Stomach (tissue), 9 donors: ENCODE measurements around the gene TMEM72. TPM values are rescaled to one million over a fixed set of nuclear protein-coding genes. Genes with fewer than 3 reads are reported as not detected.

Experiments
- DNase-seq, 2 donors: peaks; one replicate each; pipeline versions ENCODE4 v3.0.0 to v3.0.0-alpha.2; 2013 to 2019
- H3K27ac ChIP-seq, 5 donors: fragments of 200-600 bp in 4 of 5; sonication (generic) in 4 of 5; one replicate each; pipeline ENCODE4 v1.5.1; 2013 to 2019; ENCODE audit warnings: mild to moderate bottlenecking in 1 of 5, moderate library complexity in 1 of 5
- H3K27me3 ChIP-seq, 3 donors: fragments of 200-600 bp; sonication (generic); one replicate each; pipeline ENCODE4 v1.5.1; 2017 to 2019; ENCODE audit warnings: mixed run types in 1 of 3
- H3K36me3 ChIP-seq, 4 donors: fragments of 200-600 bp; sonication (generic); 1 replicate in 3 of 4; 2 replicates in 1 of 4; pipeline ENCODE4 v1.5.1; 2016 to 2019
- H3K4me1 ChIP-seq, 4 donors: fragments of 200-600 bp; sonication (generic); one replicate each; pipeline ENCODE4 v1.5.1; 2016 to 2019
- H3K4me3 ChIP-seq, 4 donors: fragments of 200-600 bp; sonication (generic) in 3 of 4; one replicate each; pipeline ENCODE4 v1.5.1; 2016 to 2019; ENCODE audit warnings: mild to moderate bottlenecking in 1 of 4
- H3K9me3 ChIP-seq, 4 donors: fragments of 200-600 bp; sonication (generic); one replicate each; pipeline ENCODE4 v1.5.1; 2016 to 2019
- CTCF ChIP-seq, 7 experiments: fragments of 450-650 bp in 4 of 7; fragments of 200-600 bp in 3 of 7; sonication (generic) in 3 of 7; IDR thresholded peaks; one replicate each; pipeline ENCODE4 v1.5.1; 2016 to 2019; ENCODE audit warnings: antibody characterized with exemption in 7 of 7, control low read depth in 2 of 7, mild to moderate bottlenecking in 1 of 7
- EP300 ChIP-seq: sonication (generic); formaldehyde crosslinking; IDR thresholded peaks from one replicate; pipeline ENCODE4 v1.6.1; 2017; ENCODE audit warnings: antibody characterized with exemption
- POLR2A ChIP-seq, 4 donors: fragments of 450-650 bp; IDR thresholded peaks; one replicate each; pipeline ENCODE4 v1.6.1; 2016; ENCODE audit warnings: antibody characterized with exemption in 4 of 4, control low read depth in 2 of 4, mild to moderate bottlenecking in 1 of 4, moderate library complexity in 1 of 4
- POLR2AphosphoS5 ChIP-seq, 3 donors: sonication (generic); formaldehyde crosslinking; IDR thresholded peaks; one replicate each; pipeline ENCODE4 v1.6.1; 2016; ENCODE audit warnings: antibody characterized with exemption in 3 of 3
- WGBS, 5 donors: extraction: QIAGEN DNeasy Blood & Tissue Kit in 3 of 5; methylation state at CpG; one replicate each; pipeline versions ENCODE4 v1.1.5 to v1.1.7; 2013 to 2018; 5-methylcytosine and 5-hydroxymethylcytosine counted together
- intact Hi-C: fragments of 100-400 bp; cut with DNase I; formaldehyde crosslinking; loops from one replicate; pipeline ENCODE4 v1.15.1; 2023; ENCODE audit warnings: low total_unique reads
- polyA plus RNA-seq, 3 donors: library from polyadenylated mRNA; stranded (reverse); fragments of 200-250 nt; gene quantifications; one replicate each; pipeline ENCODE4 v1.2.3, GENCODE V29; 2013
- total RNA-seq, 5 donors: library from RNA; depleted of rRNA; stranded (reverse); fragments of >200 nt; gene quantifications; one replicate each; pipeline versions ENCODE4 v1.1.0 to v1.2.3, GENCODE V29; 2014 to 2016
- donor health status: healthy with polysubstance abuse.
- donor health status: Bipolar disorder and iron deficiency.
- donor health status: healthy.

TMEM72 gene
- total and polyA plus RNA-seq, 8 donors, result 0.13 to 30.4 (median 1.3) TPM; not detected in 5

- WGBS, 5 donors, result 78 to 93% (median 86%) methylated on average over 2 of the region's 2 CpGs
- TF ChIP-seq POLR2A (IDR thresholded peaks at IDR 0.05), result no peak
- TF ChIP-seq CTCF (IDR thresholded peaks at IDR 0.05), result no peak
- no peak for TF ChIP-seq EP300
- no peak for TF ChIP-seq POLR2AphosphoS5 (IDR thresholded peaks at IDR 0.05)
- no peaks in the 10 kb centered on the region for H3K36me3 ChIP-seq
- no peak for DNase-seq
- no peak overlapping the region for H3K27ac ChIP-seq
- intact Hi-C loops, result no loop called here
- H3K9me3 ChIP-seq, result no peaks in the 10 kb centered on the region
- H3K4me3 ChIP-seq, result no peak overlapping the region
- no peaks in the 10 kb centered on the region for H3K27me3 ChIP-seq
- peaks cover 3 to 30% (median 15%) of the 10 kb centered on the region in 4 donors for H3K4me1 ChIP-seq
These were observed 5.3 kb downstream of the TMEM72 start for GRCh38 chr10:44916429-44916828.

- Histone ChIP-seq H3K27me3 (no peaks in the 10 kb centered on the region), H3K9me3 (no peaks in the 10 kb centered on the region), H3K4me3 (no peak overlapping the region), H3K27ac (no peak overlapping the region), H3K36me3 (no peaks in the 10 kb centered on the region), H3K4me1 (peaks cover 0 to 18% (median 7%) of the 10 kb centered on the region in 4 donors)
- WGBS, 5 donors, result 77 to 85% (median 80%) methylated on average over 3 of the region's 3 CpGs
- intact Hi-C loops, result no loop called here
- no peak for DNase-seq
- TF ChIP-seq POLR2A (IDR thresholded peaks at IDR 0.05) (no peak), CTCF (IDR thresholded peaks at IDR 0.05) (no peak), EP300 (no peak), POLR2AphosphoS5 (IDR thresholded peaks at IDR 0.05) (no peak)
These were observed 6.7 kb downstream of the TMEM72 start for GRCh38 chr10:44917848-44918247.

- Histone ChIP-seq H3K9me3 (no peaks in the 10 kb centered on the region), H3K36me3 (no peaks in the 10 kb centered on the region), H3K27me3 (no peaks in the 10 kb centered on the region), H3K27ac (no peak overlapping the region), H3K4me3 (no peak overlapping the region), H3K4me1 (no peaks in the 10 kb centered on the region)
- no peak for DNase-seq
- TF ChIP-seq POLR2A (IDR thresholded peaks at IDR 0.05), result no peak
- TF ChIP-seq POLR2AphosphoS5 (IDR thresholded peaks at IDR 0.05), result no peak
- no peak for TF ChIP-seq CTCF (IDR thresholded peaks at IDR 0.05)
- no peak for TF ChIP-seq EP300
- WGBS, 5 donors, result 85 to 94% (median 92%) methylated on average over 3 of the region's 3 CpGs
- intact Hi-C loops, result no loop called here
These were observed 9.1 kb downstream of the TMEM72 start for GRCh38 chr10:44920252-44920651.

- DNase-seq, result no peak
- Histone ChIP-seq H3K9me3 (no peaks in the 10 kb centered on the region), H3K27ac (no peak overlapping the region), H3K4me3 (no peak overlapping the region), H3K27me3 (no peaks in the 10 kb centered on the region), H3K4me1 (no peaks in the 10 kb centered on the region), H3K36me3 (no peaks in the 10 kb centered on the region)
- intact Hi-C loops, result no loop called here
- TF ChIP-seq POLR2AphosphoS5 (IDR thresholded peaks at IDR 0.05), result no peak
- no peak for TF ChIP-seq CTCF (IDR thresholded peaks at IDR 0.05)
- TF ChIP-seq EP300, result no peak
- TF ChIP-seq POLR2A (IDR thresholded peaks at IDR 0.05), result no peak
- 89 to 97% (median 91%) methylated on average over 5 of the region's 5 CpGs for WGBS, 5 donors
These were observed 9.9 kb downstream of the TMEM72 start for GRCh38 chr10:44921061-44921460.
